HL-60/S4 (cell line): Measurements from ENCODE around the gene TMEM272.

ENCODE experiments used
- in situ Hi-C: fragments of 300-500 bp; cut with MboI; formaldehyde crosslinking; loops from 2 replicates; pipeline ENCODE4 v1.14.3; 2022; ENCODE audit warnings: low sequenced_read_pairs

Gene TMEM272

GRCh38 chr13:51764184-51765141, 80.5 kb downstream of the TMEM272 start:
- in situ Hi-C loops, result no loop called here

GRCh38 chr13:51763486-51763885, 81.5 kb downstream of the TMEM272 start:
- in situ Hi-C loops, result no loop called here
